NOMO-1 (cell line): ENCODE data around the gene EIF3I.
A peak's percentile ranks its signal among the peaks of the same experiment; 100 is the strongest.

ENCODE experiments used
- DNase-seq, 2 experiments: peaks; one replicate each; lab custom pipeline; 2025; ENCODE audit not compliant: unreplicated experiment in 2 of 2; lab: John Stamatoyannopoulos, UW

EIF3I gene

DNA sequence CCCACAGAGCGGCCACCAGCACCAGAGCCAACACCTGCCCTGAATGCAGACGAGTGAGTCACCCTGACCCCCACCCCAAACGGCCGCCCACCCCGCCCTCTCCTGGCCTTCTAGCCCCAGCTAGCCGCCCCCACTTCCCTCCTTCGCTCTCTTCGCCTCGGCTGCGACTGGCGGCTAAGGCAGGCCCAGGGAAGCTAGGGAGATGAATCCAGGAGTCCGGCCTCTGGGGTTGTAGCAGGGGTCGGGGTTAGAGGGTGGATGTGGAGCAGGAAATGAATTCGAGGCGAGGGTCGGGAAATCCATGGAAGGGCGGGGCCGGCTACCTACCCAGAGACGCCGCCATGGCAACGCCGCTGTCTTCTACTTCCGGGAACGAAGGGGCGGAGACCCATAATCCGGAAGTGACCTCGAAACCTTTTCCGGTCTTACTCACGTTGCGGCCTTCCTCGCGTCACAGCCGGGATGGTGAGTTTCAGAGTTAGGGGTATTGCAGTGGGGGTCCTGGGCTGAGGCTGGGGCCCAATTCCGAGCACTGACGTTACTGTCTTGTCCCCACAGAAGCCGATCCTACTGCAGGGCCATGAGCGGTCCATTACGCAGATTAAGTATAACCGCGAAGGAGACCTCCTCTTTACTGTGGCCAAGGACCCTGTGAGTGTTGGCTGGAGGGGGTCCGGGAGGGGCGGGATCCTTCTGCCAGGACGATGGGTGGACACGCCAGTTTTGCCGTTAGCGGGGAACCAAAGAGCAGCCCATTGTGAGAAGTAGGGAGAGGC is at the start of gene EIF3I, which contains the start of gene TMEM234:
EIF3I (plus strand) TSS at position 428 of the 776 bp plus-strand sequence; CDS start at position 463, 35 bp downstream.
TMEM234 (minus strand) TSS at position 374 of the 776 bp plus-strand sequence; CDS start at position 343, 31 bp downstream.
- peak; percentile 63 to 84 for DNase-seq

GRCh38 chr1:32172621-32173245 is 49.5 kb upstream of the EIF3I start:
- no peak for DNase-seq

DNA sequence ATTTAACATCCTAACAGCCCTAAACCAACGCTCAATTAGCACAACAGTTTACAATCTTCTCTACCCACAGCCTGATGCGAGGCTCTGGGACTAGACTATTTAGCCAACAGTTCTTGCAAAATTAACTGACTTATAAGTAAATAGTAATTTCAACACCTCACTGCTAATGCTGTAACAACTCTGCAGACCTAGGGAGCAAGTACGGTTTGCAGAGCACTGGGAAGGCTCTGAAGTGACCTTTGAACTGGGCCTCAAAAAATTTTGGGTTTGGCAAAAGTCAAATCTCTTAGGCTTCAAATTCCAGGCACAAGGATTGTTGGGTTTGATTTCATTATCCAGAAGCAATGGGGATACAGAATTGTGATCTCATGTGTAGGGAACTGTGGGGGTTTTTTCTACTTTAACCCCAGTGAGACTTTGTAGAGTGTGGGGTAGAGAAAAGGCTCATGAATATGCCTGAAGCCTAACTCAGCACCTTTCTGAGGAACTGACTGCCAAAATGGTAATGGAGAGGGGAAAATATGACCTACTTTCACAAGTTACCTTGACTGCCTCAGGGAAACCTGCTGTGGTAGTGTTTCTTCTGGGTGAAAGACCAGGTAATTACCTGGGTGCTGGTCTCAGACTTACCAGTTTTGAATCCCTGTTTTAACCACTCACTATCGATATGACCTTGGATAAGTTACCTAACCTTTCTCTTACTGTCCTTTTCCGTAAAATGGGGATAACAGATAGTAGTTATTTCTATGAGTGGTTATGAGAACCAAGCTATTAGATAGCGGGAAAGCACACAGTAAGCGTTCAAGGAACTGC is 43.6 kb upstream of the EIF3I start:
- DNase-seq = peak; percentile 88 to 90

DNA sequence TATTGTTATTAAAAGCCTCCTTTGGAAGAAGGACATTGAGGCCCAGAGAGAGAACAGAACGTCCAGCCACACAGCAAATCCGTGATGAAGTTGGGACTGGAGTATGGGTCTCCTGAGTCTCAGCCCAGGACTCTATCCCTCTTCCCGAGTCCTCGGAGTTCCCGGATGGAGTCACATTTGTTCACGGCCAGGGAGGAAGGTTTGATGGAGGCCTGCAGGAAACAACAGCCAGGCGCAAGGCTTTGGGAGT is 43.1 kb upstream of the EIF3I start:
- DNase-seq = no peak

GRCh38 chr1:32179443-32180185 is 42.6 kb upstream of the EIF3I start, which contains the start of gene TXLNA:
TXLNA (plus strand) TSS chr1:32179675; CDS start chr1:32180346, 671 bp downstream.
- DNase-seq = peak; percentile 87 to 95

DNA sequence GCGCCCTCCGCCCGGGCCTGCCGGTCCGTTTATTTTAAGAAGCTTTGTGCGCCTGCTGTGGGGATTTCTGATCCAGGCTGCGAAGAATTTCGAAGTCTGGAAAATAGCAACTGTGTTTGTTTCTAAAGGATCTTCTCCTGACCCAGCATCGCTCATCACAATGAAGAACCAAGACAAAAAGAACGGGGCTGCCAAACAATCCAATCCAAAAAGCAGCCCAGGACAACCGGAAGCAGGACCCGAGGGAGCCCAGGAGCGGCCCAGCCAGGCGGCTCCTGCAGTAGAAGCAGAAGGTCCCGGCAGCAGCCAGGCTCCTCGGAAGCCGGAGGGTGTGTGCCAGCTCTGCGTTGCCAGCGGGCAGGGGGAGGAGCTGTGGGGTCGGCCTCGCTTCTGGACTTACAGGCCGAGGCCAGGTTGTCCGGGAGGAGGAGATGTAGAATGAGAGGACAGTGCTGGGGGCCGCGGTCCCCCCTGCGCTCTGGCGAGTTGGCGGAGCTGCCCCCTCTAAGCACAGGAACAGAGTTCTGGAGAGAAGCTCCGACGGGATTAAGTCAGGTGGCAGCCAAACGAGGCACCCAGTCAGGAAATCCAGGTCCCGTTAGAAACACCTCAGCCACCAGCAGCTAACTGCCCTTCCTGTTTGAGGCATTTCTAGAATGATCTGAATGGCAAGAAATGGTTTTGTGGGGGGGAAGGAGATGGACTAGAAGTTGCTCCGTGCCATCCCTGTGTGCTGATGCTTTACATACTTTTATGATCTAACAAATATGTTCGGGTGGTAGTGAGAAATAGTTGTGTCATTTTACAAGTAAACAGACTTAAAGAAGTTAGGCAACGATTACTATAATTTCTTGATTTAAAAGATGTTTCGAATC is 41.8 kb upstream of the EIF3I start:
- peak in 1 of 2 experiments; percentile 30 for DNase-seq

DNA sequence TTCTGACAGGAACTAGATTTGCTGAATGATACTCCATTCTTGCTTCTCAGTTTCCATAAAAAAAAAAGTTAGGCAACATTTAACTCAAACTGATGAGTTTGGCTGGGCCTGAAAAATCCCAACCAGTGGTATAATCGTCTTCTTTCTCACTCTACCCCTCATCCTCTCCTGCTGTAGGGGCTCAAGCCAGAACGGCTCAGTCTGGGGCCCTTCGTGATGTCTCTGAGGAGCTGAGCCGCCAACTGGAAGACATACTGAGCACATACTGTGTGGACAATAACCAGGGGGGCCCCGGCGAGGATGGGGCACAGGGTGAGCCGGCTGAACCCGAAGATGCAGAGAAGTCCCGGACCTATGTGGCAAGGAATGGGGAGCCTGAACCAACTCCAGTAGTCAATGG is 41.1 kb upstream of the EIF3I start:
- no peak for DNase-seq

GRCh38 chr1:32181563-32181962 is 40.6 kb upstream of the EIF3I start:
- DNase-seq = no peak

DNA sequence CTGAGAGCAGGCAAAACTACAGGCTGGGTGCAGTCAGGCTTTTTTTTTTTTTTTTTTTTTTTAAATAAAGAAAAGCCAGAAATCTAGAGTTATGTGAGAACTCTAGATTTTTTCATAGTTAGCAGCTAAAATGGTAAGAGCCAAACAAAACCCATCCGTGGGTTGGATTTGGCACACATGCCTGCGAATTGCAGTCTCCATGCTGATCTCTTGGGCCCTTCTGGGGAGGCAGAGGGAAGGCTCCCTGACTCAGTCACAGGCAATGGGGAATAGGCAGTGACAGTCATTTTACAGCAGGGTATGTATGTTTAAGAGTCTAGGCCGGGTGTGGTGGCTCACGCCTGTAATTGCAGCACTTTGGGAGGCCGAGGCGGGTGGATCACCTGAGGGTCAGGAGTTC is 40.1 kb upstream of the EIF3I start:
- DNase-seq = no peak

- no peak for DNase-seq
Measured at GRCh38 chr1:32184650-32185049, 37.6 kb upstream of the EIF3I start.

DNA sequence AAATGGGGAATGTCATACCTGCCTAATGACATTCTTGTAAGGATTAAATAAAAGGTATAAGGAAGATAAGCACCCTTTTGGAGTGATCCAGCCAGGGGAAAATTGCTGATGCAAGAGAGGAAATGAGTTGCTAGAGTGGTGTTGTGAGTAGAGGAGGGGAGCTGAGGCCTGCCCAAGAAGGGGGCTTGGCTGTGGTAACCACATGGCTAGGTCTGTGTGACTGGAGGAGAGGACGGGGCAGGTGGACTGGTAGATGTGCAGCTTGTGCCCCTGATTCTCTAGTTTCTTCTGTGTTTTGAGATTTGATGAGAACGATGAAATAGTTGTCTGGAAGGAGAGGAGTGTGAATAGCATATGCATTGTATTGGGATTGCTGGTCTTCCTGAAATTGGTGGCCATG is 36.1 kb upstream of the EIF3I start:
- no peak for DNase-seq

DNA sequence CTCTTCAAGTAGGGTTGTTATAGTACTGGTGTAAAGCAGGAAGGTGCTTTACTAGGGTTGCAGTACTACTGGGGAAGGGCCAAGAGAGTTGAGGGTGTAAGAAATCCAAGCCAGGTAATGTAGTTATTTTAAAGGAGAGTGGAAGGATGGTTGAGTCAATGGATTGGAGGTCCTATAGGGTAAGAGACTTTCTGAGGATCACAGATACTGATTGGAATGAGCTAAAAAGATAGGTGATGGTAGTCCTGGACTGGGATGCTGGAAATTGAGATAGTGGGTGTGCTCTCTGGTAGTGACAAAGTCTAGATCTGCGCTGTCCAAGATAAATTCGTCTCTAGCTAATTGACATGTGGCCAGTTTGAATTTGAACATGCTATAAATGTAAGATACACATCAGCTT is 35.7 kb upstream of the EIF3I start:
- DNase-seq = no peak

DNA sequence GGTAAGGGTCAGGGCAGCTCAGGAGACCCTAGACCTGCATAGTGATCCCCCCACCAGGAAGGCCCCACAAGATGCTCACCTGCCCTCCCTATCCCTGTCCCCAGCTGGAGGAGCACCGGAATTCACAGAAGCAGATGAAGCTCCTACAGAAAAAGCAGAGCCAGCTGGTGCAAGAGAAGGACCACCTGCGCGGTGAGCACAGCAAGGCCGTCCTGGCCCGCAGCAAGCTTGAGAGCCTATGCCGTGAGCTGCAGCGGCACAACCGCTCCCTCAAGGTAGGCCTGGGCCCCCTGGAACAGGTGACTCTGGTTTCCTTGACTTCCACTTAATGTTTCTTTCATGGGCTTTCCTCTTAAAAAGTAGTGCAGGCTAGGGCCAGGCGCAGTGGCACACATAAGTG is 34.4 kb upstream of the EIF3I start:
- DNase-seq = no peak

- no peak for DNase-seq
Measured at GRCh38 chr1:32192220-32192948, 29.8 kb upstream of the EIF3I start.

DNA sequence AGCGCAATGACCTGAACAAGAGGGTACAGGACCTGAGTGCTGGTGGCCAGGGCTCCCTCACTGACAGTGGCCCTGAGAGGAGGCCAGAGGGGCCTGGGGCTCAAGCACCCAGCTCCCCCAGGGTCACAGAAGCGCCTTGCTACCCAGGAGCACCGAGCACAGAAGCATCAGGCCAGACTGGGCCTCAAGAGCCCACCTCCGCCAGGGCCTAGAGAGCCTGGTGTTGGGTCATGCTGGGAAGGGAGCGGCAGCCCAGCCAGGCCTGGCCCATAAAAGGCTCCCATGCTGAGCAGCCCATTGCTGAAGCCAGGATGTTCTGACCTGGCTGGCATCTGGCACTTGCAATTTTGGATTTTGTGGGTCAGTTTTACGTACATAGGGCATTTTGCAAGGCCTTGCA is 27.2 kb upstream of the EIF3I start:
- no peak for DNase-seq

DNA sequence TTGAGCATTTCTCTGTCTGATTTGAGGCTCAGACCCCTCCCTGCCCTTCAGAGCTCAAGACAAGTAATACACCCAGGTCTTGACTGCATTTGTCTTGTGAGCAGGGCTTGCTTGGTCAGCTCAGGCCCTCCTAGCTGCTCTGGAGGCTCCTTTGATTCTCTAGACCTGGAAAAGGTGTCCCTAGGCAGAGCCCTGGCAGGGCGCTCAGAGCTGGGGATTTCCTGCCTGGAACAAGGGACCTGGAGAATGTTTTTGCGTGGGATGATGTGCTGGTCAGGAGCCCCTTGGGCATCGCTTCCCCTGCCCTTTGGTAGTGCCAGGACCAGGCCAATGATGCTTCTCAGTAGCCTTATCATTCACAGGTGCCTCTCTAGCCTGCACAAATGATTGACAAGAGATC is 26.7 kb upstream of the EIF3I start:
- no peak for DNase-seq

- no peak for DNase-seq
Measured at GRCh38 chr1:32195972-32196823, 26.0 kb upstream of the EIF3I start.

- DNase-seq = no peak
Measured at GRCh38 chr1:32197074-32197473, 25.1 kb upstream of the EIF3I start.
